ENCODE data around the gene FLAD1. TPM values are rescaled to one million over a fixed set of nuclear protein-coding genes. Genes with fewer than 3 reads are reported as not detected.

Gene FLAD1
- total RNA-seq, 4 donors from 2014 or later, result 19.5 to 29.6 (median 23.0) TPM

- H3K4me1 ChIP-seq, result peaks cover 33 to 70% (median 55%) of the 10 kb centered on the region in 4 donors
- H3K36me3 ChIP-seq, result peaks cover 23 to 72% (median 71%) of the 10 kb centered on the region in 4 donors
- no peaks in the 10 kb centered on the region for H3K27me3 ChIP-seq
- no peak for TF ChIP-seq POLR2A (IDR thresholded peaks at IDR 0.05; ENCODE audit: low read depth)
- TF ChIP-seq CTCF (IDR thresholded peaks at IDR 0.05), result no peak
- TF ChIP-seq POLR2AphosphoS5 (IDR thresholded peaks at IDR 0.05), result no peak
- TF ChIP-seq EP300 (IDR thresholded peaks at IDR 0.05), result no peak
- no peaks in the 10 kb centered on the region for H3K9me3 ChIP-seq
- H3K27ac ChIP-seq (replicated peaks in 1 of 4), result peak overlapping the region in 2 of 4 donors; percentile 97 to 99
- no peak overlapping the region for H3K4me3 ChIP-seq
- WGBS, result 80% methylated on average over 8 of the region's 8 CpGs
- DNase-seq (ENCODE audit: extremely low spot score), result no peak
- intact Hi-C loops (cut with DNase I), result loop anchor here (5.0 kb wide), 3 partner anchors 34 to 99 kb away; partner anchors contain the start of gene EFNA4
These were observed 19.5 kb upstream of the FLAD1 start for GRCh38 chr1:154963643-154964042.

GRCh38 chr1:154964359-154964758 lies 18.8 kb upstream of the FLAD1 start:
- no peak for DNase-seq (ENCODE audit: extremely low spot score)
- no peak overlapping the region for H3K4me3 ChIP-seq
- TF ChIP-seq POLR2AphosphoS5 (IDR thresholded peaks at IDR 0.05), result no peak
- TF ChIP-seq POLR2A (IDR thresholded peaks at IDR 0.05; ENCODE audit: low read depth), result no peak
- no peak for TF ChIP-seq CTCF (IDR thresholded peaks at IDR 0.05)
- TF ChIP-seq EP300 (IDR thresholded peaks at IDR 0.05), result no peak
- H3K4me1 ChIP-seq, result peaks cover 39 to 70% (median 58%) of the 10 kb centered on the region in 4 donors
- 90% methylated on average over 6 of the region's 6 CpGs for WGBS
- H3K9me3 ChIP-seq, result no peaks in the 10 kb centered on the region
- H3K27me3 ChIP-seq, result no peaks in the 10 kb centered on the region
- intact Hi-C loops (cut with DNase I), result loop anchor here (5.0 kb wide), 3 partner anchors 33 to 98 kb away; partner anchors contain the start of gene EFNA4
- H3K36me3 ChIP-seq, result peaks cover 23 to 72% (median 64%) of the 10 kb centered on the region in 4 donors
- H3K27ac ChIP-seq (replicated peaks in 1 of 4), result no peak overlapping the region

- WGBS, result 85% methylated on average over 5 of the region's 7 CpGs
- Histone ChIP-seq H3K4me3 (no peak overlapping the region), H3K27me3 (no peaks in the 10 kb centered on the region), H3K27ac (replicated peaks in 1 of 4) (peak overlapping the region in 2 of 4 donors; percentile 96 to 98), H3K4me1 (peaks cover 46 to 70% (median 59%) of the 10 kb centered on the region in 4 donors), H3K36me3 (peaks cover 23 to 68% (median 59%) of the 10 kb centered on the region in 4 donors), H3K9me3 (no peaks in the 10 kb centered on the region)
- TF ChIP-seq POLR2AphosphoS5 (IDR thresholded peaks at IDR 0.05) (no peak), CTCF (IDR thresholded peaks at IDR 0.05) (no peak), EP300 (IDR thresholded peaks at IDR 0.05) (no peak)
- intact Hi-C loops (cut with DNase I), result no loop called here
- no peak for DNase-seq (ENCODE audit: extremely low spot score)
These were observed 17.0 kb upstream of the FLAD1 start for GRCh38 chr1:154966111-154966510.

- H3K36me3 ChIP-seq, result peaks cover 23 to 68% (median 59%) of the 10 kb centered on the region in 4 donors
- intact Hi-C loops (cut with DNase I), result no loop called here
- DNase-seq (ENCODE audit: extremely low spot score), result no peak
- TF ChIP-seq CTCF (IDR thresholded peaks at IDR 0.05) (no peak), EP300 (IDR thresholded peaks at IDR 0.05) (no peak), POLR2AphosphoS5 (IDR thresholded peaks at IDR 0.05) (no peak), POLR2A (IDR thresholded peaks at IDR 0.05; ENCODE audit: low read depth) (no peak)
- peaks cover 56 to 75% (median 68%) of the 10 kb centered on the region in 4 donors for H3K4me1 ChIP-seq
- no peak overlapping the region for H3K4me3 ChIP-seq
- H3K27me3 ChIP-seq, result no peaks in the 10 kb centered on the region
- whole genome bisulfite sequencing, result 70% methylated on average over 5 of the region's 5 CpGs
- H3K9me3 ChIP-seq, result no peaks in the 10 kb centered on the region
- peak overlapping the region; percentile 96 to 98 (median 96) for H3K27ac ChIP-seq (replicated peaks in 1 of 4)
These were observed 15.7 kb upstream of the FLAD1 start for GRCh38 chr1:154967331-154967950.
